B cell (primary cell): Measurements from ENCODE around the gene BBOX1. TPM values are rescaled to one million over a fixed set of nuclear protein-coding genes. Genes with fewer than 3 reads are reported as not detected.

Source experiments
- ATAC-seq: fragments of 200-7000 bp; cut with Tn5 transposase; one replicate; pipeline ENCODE4 v1.10.0; 2021; ENCODE audit warnings: low read depth, mild to moderate bottlenecking, moderate number of reproducible peaks, moderate library complexity
- CTCF ChIA-PET: fragments of 350-600 bp; sonication (Branson Sonifier 250); formaldehyde crosslinking; loops from one replicate; lab custom pipeline; 2021; ENCODE audit warnings: antibody characterized with exemption, inconsistent platforms; lab: Charles Lee
- POLR2A ChIA-PET: fragments of 350-600 bp; sonication (Branson Sonifier 250); formaldehyde crosslinking; loops from one replicate; lab custom pipeline; 2021; ENCODE audit warnings: antibody characterized with exemption; lab: Charles Lee
- DNase-seq: peaks from one replicate; pipeline ENCODE4 v3.0.0; 2013
- H2AFZ ChIP-seq: 2 replicates; pipeline ENCODE4 v1.6.1; 2012; ENCODE audit warnings: mild to moderate bottlenecking, low read depth, low read length; ENCODE audit not compliant: insufficient read depth, poor library complexity, severe bottlenecking
- H3K27ac ChIP-seq, 2 donors: 1 replicate in 1 of 2; 2 replicates in 1 of 2; pipeline ENCODE4 v1.5.1; 2012 to 2013; ENCODE audit warnings: low read length in 2 of 2, mild to moderate bottlenecking in 2 of 2, moderate library complexity in 1 of 2
- H3K27me3 ChIP-seq, 4 experiments: fragments of 200-600 bp in 1 of 4; sonication (generic) in 1 of 4; replicated peaks in 1 of 4; 1 replicate in 2 of 4; 2 replicates in 2 of 4; pipeline versions ENCODE4 v1.6.1 to v1.7.0; 2013 to 2016; ENCODE audit warnings: low read length in 3 of 4, mild to moderate bottlenecking in 2 of 4, mixed read lengths in 1 of 4, moderate library complexity in 1 of 4; ENCODE audit not compliant: insufficient read depth in 4 of 4, control insufficient read depth in 3 of 4; ENCODE audit errors: control extremely low read depth in 1 of 4
- H3K36me3 ChIP-seq, 2 experiments: replicated peaks in 1 of 2; 1 replicate in 1 of 2; 2 replicates in 1 of 2; pipeline versions ENCODE4 v1.6.1 to v1.7.1; 2013; ENCODE audit warnings: low read length in 1 of 2; ENCODE audit not compliant: insufficient read depth in 2 of 2, control insufficient read depth in 1 of 2; ENCODE audit errors: control extremely low read depth in 1 of 2, extremely low read depth in 1 of 2
- H3K4me1 ChIP-seq, 2 donors: fragments of 200-600 bp in 1 of 2; sonication (generic) in 1 of 2; 1 replicate in 1 of 2; 2 replicates in 1 of 2; pipeline versions ENCODE4 v1.5.1 to v1.6.1; 2013 to 2017; ENCODE audit warnings: low read length in 2 of 2; ENCODE audit not compliant: control insufficient read depth in 2 of 2, insufficient read depth in 2 of 2
- H3K4me2 ChIP-seq: replicated peaks from 2 replicates; pipeline ENCODE3; 2012; ENCODE audit warnings: mild to moderate bottlenecking, low read depth, low read length; ENCODE audit not compliant: poor library complexity, severe bottlenecking
- H3K4me3 ChIP-seq, 5 experiments: fragments of 200-600 bp in 1 of 5; sonication (generic) in 1 of 5; 1 replicate in 3 of 5; 2 replicates in 2 of 5; pipeline versions ENCODE4 v1.5.1 to v1.7.0; 2011 to 2016; ENCODE audit warnings: low read length in 4 of 5, mild to moderate bottlenecking in 4 of 5, low read depth in 2 of 5, control low read depth in 1 of 5, moderate library complexity in 1 of 5; ENCODE audit not compliant: insufficient read depth in 1 of 5; ENCODE audit errors: control extremely low read depth in 1 of 5, extremely low read depth in 1 of 5
- H3K79me2 ChIP-seq: fragments of 200-600 bp; sonication (generic); one replicate; pipeline ENCODE4 v1.6.0; 2016; ENCODE audit warnings: low read length; ENCODE audit not compliant: control insufficient read depth, insufficient read depth
- H3K9ac ChIP-seq: fragments of 200-600 bp; sonication (generic); 2 replicates; pipeline ENCODE4 v1.6.1; 2017; ENCODE audit warnings: mild to moderate bottlenecking, low read length, moderate library complexity
- H3K9me3 ChIP-seq, 3 donors: one replicate each; pipeline versions ENCODE4 v1.6.1 to v1.7.1; 2013; ENCODE audit warnings: low read length in 2 of 3; ENCODE audit not compliant: control insufficient read depth in 2 of 3, insufficient read depth in 1 of 3; ENCODE audit errors: control extremely low read depth in 1 of 3
- H4K20me1 ChIP-seq: 2 replicates; pipeline ENCODE4 v1.6.0; 2012; ENCODE audit warnings: mild to moderate bottlenecking, low read length; ENCODE audit not compliant: insufficient read depth, control insufficient read depth, poor library complexity, severe bottlenecking
- H3K27ac Mint-ChIP-seq: one replicate; pipeline ENCODE4 v1.8.0; 2021; ENCODE audit warnings: mixed read lengths
- H3K27me3 Mint-ChIP-seq: one replicate; pipeline ENCODE4 v1.8.0; 2021; ENCODE audit warnings: mixed read lengths
- H3K4me1 Mint-ChIP-seq: one replicate; pipeline ENCODE4 v1.8.0; 2021; ENCODE audit warnings: mixed read lengths
- H3K4me3 Mint-ChIP-seq: one replicate; pipeline ENCODE4 v1.8.0; 2021; ENCODE audit warnings: mixed read lengths
- H3K9me3 Mint-ChIP-seq: one replicate; pipeline ENCODE4 v1.8.0; 2022; ENCODE audit warnings: mixed read lengths; ENCODE audit not compliant: insufficient read depth
- CTCF ChIP-seq: fragments of 200-600 bp; IDR thresholded peaks from one replicate; pipeline ENCODE4 v1.8.0; 2022; ENCODE audit warnings: antibody characterized with exemption, mild to moderate bottlenecking
- EZH2 ChIP-seq: IDR thresholded peaks from 2 replicates; pipeline ENCODE4 v1.6.1; 2012; ENCODE audit warnings: borderline replicate concordance, low read depth, mild to moderate bottlenecking, moderate library complexity, low read length; ENCODE audit not compliant: insufficient read depth, poor library complexity, severe bottlenecking
- WGBS: methylation state at CpG from one replicate; pipeline ENCODE4 v1.1.5; 2013; ENCODE audit warnings: missing lambda C conversion rate; ENCODE audit not compliant: insufficient coverage; 5-methylcytosine and 5-hydroxymethylcytosine counted together
- intact Hi-C: fragments of 100-400 bp; cut with micrococcal nuclease; formaldehyde crosslinking; loops from one replicate; pipeline ENCODE4 v1.10.0; 2022
- polyA plus RNA-seq: library from polyadenylated mRNA; depleted of rRNA; stranded (reverse); fragments of >200 nt; gene quantifications from 2 replicates; pipeline ENCODE4 v1.2.3, GENCODE V29; 2012
- total RNA-seq, 2 donors: library from RNA; stranded (reverse); fragments of 120-200 nt in 1 of 2; gene quantifications; 1 replicate in 1 of 2; 2 replicates in 1 of 2; pipeline versions ENCODE4 v1.2.3 to v1.2.4, GENCODE V29; 2013 to 2022

BBOX1 gene
- total and polyA plus RNA-seq, 2 donors (not counting 1 experiment from before 2014, with no cell fraction given) = not detected

- DNase-seq = no peak
Observed at GRCh38 chr11:27029966-27030365, 10.6 kb upstream of the BBOX1 start.

GRCh38 chr11:27031754-27032153 is 8.9 kb upstream of the BBOX1 start:
- Histone ChIP-seq H3K4me3 (no peak overlapping the region), H3K9ac (no peak overlapping the region), H2AFZ (no peak overlapping the region), H3K4me2 (no peak overlapping the region), H3K79me2 (no peaks in the 10 kb centered on the region), H3K36me3 (no peaks in the 10 kb centered on the region), H3K4me1 (no peaks in the 10 kb centered on the region), H4K20me1 (no peaks in the 10 kb centered on the region), H3K27ac (no peak overlapping the region), H3K27me3 (no peaks in the 10 kb centered on the region), H3K9me3 (peaks cover 0 to 15% (median 2%) of the 10 kb centered on the region in 3 donors)
- Mint-ChIP-seq H3K27me3 (no peaks in the 10 kb centered on the region), H3K4me3 (no peak overlapping the region), H3K27ac (no peak overlapping the region), H3K9me3 (peaks cover 3% of the 10 kb centered on the region), H3K4me1 (no peaks in the 10 kb centered on the region)
- ATAC-seq (no peak), DNase-seq (no peak)
- 75% methylated on average over 4 of the region's 5 CpGs for WGBS
- intact Hi-C loops = no loop called here
- CTCF ChIA-PET = no interaction called here
- POLR2A ChIA-PET = no interaction called here
- TF ChIP-seq EZH2 = no peak
- no peak for TF ChIP-seq CTCF

More at GRCh38 chr11:27029966-27030365, 10.6 kb upstream of the BBOX1 start:
- Histone ChIP-seq H3K4me3 (no peak overlapping the region), H2AFZ (no peak overlapping the region), H3K4me1 (no peaks in the 10 kb centered on the region), H3K27ac (no peak overlapping the region), H3K36me3 (no peaks in the 10 kb centered on the region), H3K79me2 (no peaks in the 10 kb centered on the region), H3K27me3 (no peaks in the 10 kb centered on the region), H3K9ac (no peak overlapping the region), H3K9me3 (peaks cover 0 to 15% (median 2%) of the 10 kb centered on the region in 3 donors), H3K4me2 (no peak overlapping the region), H4K20me1 (no peaks in the 10 kb centered on the region)
- intact Hi-C loops = no loop called here
- TF ChIP-seq CTCF = no peak
- TF ChIP-seq EZH2 = no peak
- no peak overlapping the region for H3K27ac Mint-ChIP-seq
- H3K4me3 Mint-ChIP-seq = no peak overlapping the region
- H3K27me3 Mint-ChIP-seq = no peaks in the 10 kb centered on the region
- CTCF ChIA-PET = no interaction called here
- POLR2A ChIA-PET = no interaction called here
- no peak for ATAC-seq
- H3K4me1 Mint-ChIP-seq = no peaks in the 10 kb centered on the region
- peaks cover 3% of the 10 kb centered on the region for H3K9me3 Mint-ChIP-seq
- WGBS = no CpG with 5 or more reads among the region's 1 CpG
